ENCODE results near the gene SYT2.
"Not testable (repeated sequence)": the region's sequence is repeated elsewhere in the genome, so short reads cannot be mapped to it uniquely, and the experiment has no call there.

The SYT2 gene

GRCh38 chr1:202631076-202631923 lies 79.0 kb downstream of the SYT2 start:
- no peak for TF ChIP-seq CTCF (IDR thresholded peaks at IDR 0.05)
- Histone ChIP-seq H3K4me3 (no peak overlapping the region), H3K27ac (no peak overlapping the region), H3K4me1 (no peaks in the 10 kb centered on the region), H3K9me3 (no peaks in the 10 kb centered on the region), H3K36me3 (no peaks in the 10 kb centered on the region), H3K27me3 (peaks cover 0 to 35% of the 10 kb centered on the region in 2 donors)
- intact Hi-C loops (cut with DNase I; ENCODE audit: low total_unique reads): no loop called here
- DNase-seq: no peak

DNA sequence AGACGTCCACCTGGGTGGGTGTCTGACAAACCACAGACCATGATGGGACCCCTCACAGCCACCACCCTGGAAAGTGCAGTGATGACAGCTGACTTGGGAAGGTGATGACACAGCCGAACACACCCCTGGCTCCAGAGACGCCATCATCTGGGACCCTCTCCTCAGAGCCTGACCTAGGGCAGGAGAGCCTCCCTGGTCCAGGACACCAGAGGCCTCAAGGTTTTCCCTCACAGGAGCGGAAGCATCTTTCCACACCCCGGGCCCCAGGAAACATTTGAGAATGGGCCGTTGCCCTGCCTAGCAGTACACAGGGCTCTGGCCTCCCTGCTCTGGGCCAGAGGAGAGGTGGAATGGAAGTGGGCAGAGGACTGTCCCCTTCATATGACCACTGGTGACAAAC lies 79.7 kb downstream of the SYT2 start:
- Histone ChIP-seq H3K4me3 (no peak overlapping the region), H3K9me3 (no peaks in the 10 kb centered on the region), H3K27ac (no peak overlapping the region), H3K36me3 (no peaks in the 10 kb centered on the region), H3K4me1 (peaks cover 0 to 4% (median 0%) of the 10 kb centered on the region in 4 donors), H3K27me3 (peaks cover 0 to 31% of the 10 kb centered on the region in 2 donors)
- DNase-seq: peak in 1 of 2 donors; percentile 5
- TF ChIP-seq CTCF (IDR thresholded peaks at IDR 0.05): no peak
- intact Hi-C loops (cut with DNase I; ENCODE audit: low total_unique reads): no loop called here

GRCh38 chr1:202630096-202630495 lies 80.2 kb downstream of the SYT2 start:
- H3K9me3 ChIP-seq; H3K27ac ChIP-seq; H3K36me3 ChIP-seq; intact Hi-C loops (cut with DNase I; ENCODE audit: low total_unique reads); H3K4me1 ChIP-seq; DNase-seq; H3K4me3 ChIP-seq: not testable (repeated sequence)
- H3K27me3 ChIP-seq: peaks cover 0 to 30% of the 10 kb centered on the region in 2 donors

DNA sequence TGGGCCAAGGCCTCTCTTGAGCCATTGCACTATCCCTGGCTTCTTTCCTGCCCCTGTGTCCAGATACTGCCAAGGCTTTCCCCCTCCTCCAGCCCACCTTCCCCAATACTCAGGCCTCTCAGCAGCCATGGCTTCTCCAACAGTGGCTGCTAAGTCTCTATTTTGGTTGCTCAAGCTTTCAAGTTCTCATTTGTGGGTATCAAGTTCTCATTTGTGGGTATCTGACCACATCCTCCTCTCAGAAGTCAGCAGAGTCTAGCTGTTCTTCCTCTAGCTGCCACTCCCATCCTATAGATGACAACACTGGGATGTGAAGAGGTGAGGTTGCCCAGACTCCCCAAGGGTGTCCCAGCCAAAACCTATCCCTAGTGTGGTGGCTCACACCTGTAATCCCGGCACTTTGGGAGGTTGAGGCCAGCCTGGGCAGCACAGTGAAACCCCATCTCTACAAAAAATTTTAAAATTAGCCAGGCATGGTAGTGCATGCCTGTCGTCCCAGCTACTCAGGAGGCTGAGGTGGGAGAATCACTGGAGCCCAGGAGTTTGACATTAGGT lies 80.9 kb downstream of the SYT2 start:
- peaks cover 0 to 30% of the 10 kb centered on the region in 2 donors for H3K27me3 ChIP-seq
- H3K9me3 ChIP-seq; intact Hi-C loops (cut with DNase I; ENCODE audit: low total_unique reads); H3K27ac ChIP-seq; H3K36me3 ChIP-seq; DNase-seq; H3K4me3 ChIP-seq: not testable (repeated sequence)
- H3K4me1 ChIP-seq: peaks cover 0 to 13% (median 2%) of the 10 kb centered on the region in 4 donors

GRCh38 chr1:202628646-202629215 lies 81.5 kb downstream of the SYT2 start:
- no peak for DNase-seq
- intact Hi-C loops (cut with DNase I; ENCODE audit: low total_unique reads): no loop called here
- H3K27ac ChIP-seq: no peak overlapping the region
- peaks cover 0 to 18% (median 3%) of the 10 kb centered on the region in 4 donors for H3K4me1 ChIP-seq
- H3K4me3 ChIP-seq: no peak overlapping the region
- H3K27me3 ChIP-seq: peaks cover 0 to 30% of the 10 kb centered on the region in 2 donors
- H3K9me3 ChIP-seq: no peaks in the 10 kb centered on the region
- H3K36me3 ChIP-seq: no peaks in the 10 kb centered on the region
- no peak for TF ChIP-seq CTCF (IDR thresholded peaks at IDR 0.05)

DNA sequence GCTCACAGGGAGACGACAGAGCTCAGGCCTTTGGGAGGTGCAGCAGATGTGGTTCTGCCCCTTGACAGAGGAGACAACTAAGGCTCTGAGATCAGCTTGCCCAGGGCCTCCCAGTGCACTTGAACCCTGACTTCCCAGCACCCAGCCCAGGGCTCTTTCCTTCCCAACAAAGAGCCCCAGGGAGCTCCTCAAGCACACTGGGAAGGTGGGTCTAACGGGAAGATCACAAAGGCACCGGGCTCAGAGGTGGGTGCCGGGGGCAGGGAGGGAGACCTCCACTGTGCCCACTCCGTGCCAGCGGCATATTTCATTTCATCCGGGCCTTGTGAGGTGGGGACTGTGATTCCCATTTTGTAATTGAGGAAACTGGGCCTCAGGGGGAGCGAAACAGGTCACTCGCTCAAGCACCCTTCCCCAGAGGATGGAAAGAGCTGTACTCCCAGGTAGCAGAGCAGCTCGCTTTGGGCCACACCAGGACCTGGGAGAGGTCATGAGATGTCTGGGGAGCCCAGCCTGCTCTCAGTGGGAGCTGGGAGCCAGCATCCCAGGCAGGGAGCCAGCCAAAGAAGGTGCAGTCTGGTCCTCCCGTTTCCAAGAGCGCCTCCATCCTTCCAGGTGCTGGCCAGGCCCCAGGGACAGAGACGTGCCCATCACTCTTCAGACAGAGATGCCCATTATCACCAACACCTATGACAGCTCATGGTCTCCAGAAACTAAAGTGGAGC lies 82.3 kb downstream of the SYT2 start:
- H3K36me3 ChIP-seq: no peaks in the 10 kb centered on the region

GRCh38 chr1:202627036-202627435 lies 83.2 kb downstream of the SYT2 start:
- H3K4me1 ChIP-seq: peaks cover 0 to 35% (median 16%) of the 10 kb centered on the region in 4 donors
- peaks cover 0 to 25% of the 10 kb centered on the region in 2 donors for H3K27me3 ChIP-seq
- H3K9me3 ChIP-seq; H3K4me3 ChIP-seq; intact Hi-C loops (cut with DNase I; ENCODE audit: low total_unique reads); DNase-seq; H3K36me3 ChIP-seq; H3K27ac ChIP-seq: not testable (repeated sequence)

More for the DNA sequence above, 82.3 kb downstream of the SYT2 start:
- Histone ChIP-seq H3K27ac (no peak overlapping the region), H3K9me3 (no peaks in the 10 kb centered on the region), H3K4me1 (peaks cover 0 to 25% (median 11%) of the 10 kb centered on the region in 4 donors), H3K4me3 (no peak overlapping the region), H3K27me3 (peaks cover 0 to 25% of the 10 kb centered on the region in 2 donors)
- DNase-seq: no peak
- TF ChIP-seq CTCF (IDR thresholded peaks at IDR 0.05): no peak
- intact Hi-C loops (cut with DNase I; ENCODE audit: low total_unique reads): no loop called here
